GM19239 (cell line): ENCODE measurements around the gene IMPDH1.
"Not testable (repeated sequence)": the region's sequence is repeated elsewhere in the genome, so short reads cannot be mapped to it uniquely, and the experiment has no call there.

Experiments used
- DNase-seq: peaks from one replicate; pipeline ENCODE4 v3.0.0; 2011; ENCODE audit warnings: low spot score; ENCODE audit not compliant: insufficient read length
- FAIRE-seq: peaks from 2 replicates; lab custom pipeline; 2011; peaks lifted over from hg19 to GRCh38; lab: Jason Lieb, UNC

Gene IMPDH1

GRCh38 chr7:128409596-128410450 is at the start of gene IMPDH1:
Gene IMPDH1, minus strand, starts transcription at chr7:128409982. Its CDS starts 81 bp downstream, at chr7:128409901.
- DNase-seq (peak; percentile 94), FAIRE-seq (peak; percentile 60)

DNA sequence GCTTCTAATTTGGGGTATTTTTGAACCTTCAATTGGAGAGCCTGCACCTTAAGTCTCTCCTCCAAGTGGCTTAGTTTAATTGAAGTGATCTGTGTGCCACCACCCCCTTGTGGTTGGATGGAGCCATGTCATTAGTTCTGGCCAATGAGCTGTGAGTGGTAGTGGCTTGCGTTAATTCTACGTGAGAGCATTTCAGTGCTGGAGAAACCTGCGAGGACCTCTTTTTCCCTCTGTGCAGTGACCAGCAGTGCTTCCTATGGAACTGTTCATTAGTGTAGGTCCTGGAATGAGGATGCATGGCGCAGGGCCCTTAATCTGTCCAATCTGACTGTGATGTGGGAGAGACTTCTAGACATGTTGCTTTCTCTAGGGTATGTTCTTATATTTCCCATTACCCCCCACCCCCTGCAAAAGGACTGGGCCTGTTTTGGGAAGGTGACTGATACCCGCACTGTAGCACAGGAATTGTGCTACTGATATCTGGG is 49.7 kb upstream of the IMPDH1 start:
- FAIRE-seq, result peak; percentile 65
- DNase-seq, result peak; percentile 45

- FAIRE-seq (no peak), DNase-seq (no peak)
These were observed 49.2 kb upstream of the IMPDH1 start for GRCh38 chr7:128458956-128459355.

DNA sequence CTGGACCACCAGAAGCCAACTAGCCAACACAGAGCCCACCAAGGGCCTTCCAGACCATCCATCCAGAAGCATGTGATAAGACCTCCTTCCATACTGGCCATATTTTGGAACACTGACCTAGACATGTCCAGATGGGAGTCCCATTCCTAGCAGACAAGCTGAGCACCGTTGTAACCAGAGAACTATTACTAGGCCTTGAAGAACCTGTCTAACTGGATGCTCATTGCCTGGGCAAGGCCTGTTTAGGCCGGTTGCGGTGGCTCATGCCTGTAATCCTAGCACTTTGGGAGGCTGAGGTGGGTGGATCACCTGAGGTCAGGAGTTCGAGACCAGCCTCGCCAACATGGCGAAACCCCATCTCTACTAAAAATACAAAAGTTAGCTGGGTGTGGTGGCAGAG is 47.6 kb upstream of the IMPDH1 start:
- not testable (repeated sequence) for DNase-seq, FAIRE-seq

DNA sequence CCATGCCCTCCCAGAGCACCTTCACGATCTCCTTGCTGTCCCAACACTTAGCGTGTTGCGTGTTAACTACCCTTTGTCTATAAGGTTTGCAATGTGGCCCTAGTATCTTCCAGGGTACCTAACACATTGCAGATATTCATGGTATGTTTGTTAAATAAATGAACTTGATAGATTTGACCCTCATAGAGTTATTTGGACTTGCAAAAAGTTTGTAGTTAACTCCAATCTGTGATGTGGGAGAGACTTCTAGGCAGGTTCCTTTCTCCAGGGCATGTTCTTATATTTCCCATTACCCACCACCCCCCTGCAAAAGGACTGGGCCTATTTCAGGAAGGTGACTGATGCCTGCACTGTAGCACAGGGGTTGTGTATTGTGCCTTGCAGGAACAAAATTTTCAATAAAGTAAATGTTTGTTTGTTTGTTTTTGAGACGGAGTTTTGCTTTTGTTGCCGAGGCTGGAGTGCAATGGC is 46.5 kb upstream of the IMPDH1 start:
- FAIRE-seq (peak; percentile 42), DNase-seq (no peak)

DNA sequence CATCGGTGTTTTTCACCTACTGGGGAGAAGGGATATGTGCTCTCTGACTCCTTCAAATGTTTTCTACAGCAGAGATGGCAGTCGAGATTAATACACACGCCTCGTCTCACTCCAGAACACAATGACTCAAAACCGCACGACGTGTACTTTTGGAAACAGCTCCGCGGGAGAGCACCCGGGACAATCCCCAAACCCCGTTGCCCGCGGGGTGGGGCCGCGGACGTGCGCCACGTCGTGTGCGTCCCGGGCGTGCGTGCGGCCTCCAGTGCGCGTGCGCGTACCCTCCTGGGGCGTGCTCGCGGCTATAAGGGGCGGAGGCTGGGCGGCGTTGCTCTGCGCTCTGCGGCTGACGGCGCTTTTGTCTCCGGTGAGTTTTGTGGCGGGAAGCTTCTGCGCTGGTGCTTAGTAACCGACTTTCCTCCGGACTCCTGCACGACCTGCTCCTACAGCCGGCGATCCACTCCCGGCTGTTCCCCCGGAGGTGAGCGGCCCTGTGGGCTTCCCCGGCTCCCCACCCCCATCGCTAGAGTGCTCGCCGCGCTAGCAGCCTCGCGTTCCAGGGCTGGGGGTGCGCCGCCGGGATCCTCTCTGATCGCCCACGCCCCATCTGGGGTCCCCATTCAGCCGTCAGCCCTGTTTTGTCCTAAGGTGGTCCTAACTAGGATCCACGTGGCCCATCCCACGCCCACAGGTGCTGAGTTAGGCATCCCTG is 45.9 kb upstream of the IMPDH1 start, which contains the start of gene HILPDA:
HILPDA (plus strand) TSS at position 336 of the 712 bp plus-strand sequence. CDS start 1,391 bp downstream, outside the sequence.
- FAIRE-seq (peak; percentile 82), DNase-seq (peak; percentile 85)

DNA sequence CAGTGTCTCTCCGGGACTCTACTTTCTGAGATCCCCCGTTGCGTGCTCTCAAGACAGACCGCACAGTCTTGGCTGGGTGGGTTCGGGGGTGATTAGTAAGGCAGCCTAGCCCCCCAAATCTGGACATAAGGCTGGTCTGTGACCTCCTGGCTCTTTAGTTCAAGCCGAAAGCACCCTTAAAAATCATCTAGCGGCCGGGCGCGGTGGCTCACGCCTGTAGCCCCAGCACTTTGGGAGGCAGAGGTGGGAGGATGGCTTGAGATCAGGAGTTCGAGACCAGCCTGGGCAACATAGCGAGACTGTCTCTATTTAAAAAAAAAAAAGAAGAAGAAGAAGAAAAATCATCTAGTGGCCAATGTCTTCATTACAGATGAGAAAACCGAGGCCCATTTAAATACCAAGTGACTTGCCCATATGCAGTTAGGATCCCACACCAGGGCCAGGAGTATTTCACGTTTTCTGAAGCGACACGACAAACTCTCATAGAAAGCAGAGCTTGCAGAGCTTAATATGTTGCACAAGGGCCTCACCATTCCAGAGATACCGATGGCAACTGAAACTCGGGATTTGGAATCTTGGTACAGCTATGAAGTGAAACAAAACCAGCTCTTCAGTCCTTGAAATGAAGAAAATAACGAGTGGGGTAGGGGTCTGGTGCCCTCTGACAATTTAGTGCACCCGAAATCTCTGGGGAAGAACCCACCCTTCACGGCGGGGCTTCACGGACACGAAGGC is 45.2 kb upstream of the IMPDH1 start:
- FAIRE-seq (no peak), DNase-seq (no peak)

GRCh38 chr7:128453836-128454804 is 44.3 kb upstream of the IMPDH1 start:
- DNase-seq (no peak), FAIRE-seq (no peak)

- FAIRE-seq, result no peak
- DNase-seq, result no peak
These were observed 42.8 kb upstream of the IMPDH1 start for GRCh38 chr7:128452552-128452951.

DNA sequence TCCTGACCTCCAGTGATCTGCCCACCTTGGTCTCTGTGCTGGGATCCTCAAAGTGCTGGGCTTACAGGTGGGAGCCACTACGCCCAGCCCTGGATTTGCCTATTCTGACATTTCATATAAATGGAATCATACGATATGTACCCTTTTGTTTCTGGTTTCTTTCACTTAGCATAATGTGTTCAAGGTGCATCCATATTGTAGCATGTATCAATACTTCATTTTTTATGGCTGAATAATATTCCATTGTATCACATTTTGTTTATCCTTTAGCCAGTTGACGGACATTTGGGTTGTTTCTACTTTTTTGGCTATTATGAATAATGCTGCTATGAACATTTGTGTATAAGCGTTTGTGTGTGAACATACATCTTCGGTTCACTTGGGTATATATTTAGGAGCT is 41.1 kb upstream of the IMPDH1 start:
- DNase-seq (no peak), FAIRE-seq (no peak)

DNA sequence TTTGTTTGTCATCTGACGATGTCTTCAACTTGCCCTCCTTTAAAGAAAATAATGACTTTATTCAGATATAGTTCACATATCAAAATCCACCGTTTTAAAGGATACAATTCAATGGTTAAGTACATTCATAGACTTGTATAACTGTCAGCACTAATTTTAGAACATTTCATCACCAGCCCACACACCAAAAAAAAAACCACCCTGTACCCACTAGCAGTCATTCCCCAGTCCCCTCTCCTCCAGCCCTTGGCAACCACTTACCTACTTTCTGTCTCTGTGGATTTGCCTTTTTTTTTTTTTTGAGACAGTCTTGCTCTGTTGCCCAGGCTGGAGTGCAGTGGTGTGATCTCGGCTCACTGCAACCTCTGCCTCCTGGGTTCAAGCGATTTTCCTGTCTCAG is 40.6 kb upstream of the IMPDH1 start:
- FAIRE-seq (no peak), DNase-seq (no peak)

- DNase-seq, result no peak
- no peak for FAIRE-seq
These were observed 39.0 kb upstream of the IMPDH1 start for GRCh38 chr7:128448751-128449302.

DNA sequence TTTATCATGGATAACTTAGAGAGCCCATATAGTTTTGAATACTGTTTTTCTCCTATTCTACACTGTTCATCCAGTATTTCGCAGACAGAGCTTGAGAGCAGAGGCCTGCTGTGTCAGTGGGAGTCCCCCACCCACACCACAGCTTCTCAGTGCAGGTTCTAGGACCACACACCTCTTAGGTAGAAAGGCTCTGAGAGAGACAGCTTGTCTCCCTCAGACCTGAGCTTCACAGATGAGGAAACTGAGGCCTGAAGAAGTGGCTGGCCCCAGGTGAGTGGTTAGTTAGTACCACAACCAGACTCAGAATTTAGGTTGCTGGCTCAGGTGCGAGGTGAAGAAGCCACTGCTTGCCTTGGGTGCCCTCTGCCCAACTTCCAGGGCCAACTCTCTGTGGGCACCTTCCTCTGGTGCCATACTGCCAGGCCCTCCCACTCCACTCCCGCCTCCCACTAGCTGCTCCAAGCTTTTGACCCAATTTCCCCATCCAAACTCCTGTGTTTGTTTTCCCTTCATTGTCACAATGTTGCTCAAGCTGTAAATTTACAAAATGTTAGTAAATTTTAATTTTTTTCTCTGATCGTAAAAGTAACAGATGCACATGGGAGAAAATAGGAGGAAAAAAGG is 38.3 kb upstream of the IMPDH1 start:
- DNase-seq (no peak), FAIRE-seq (no peak)

GRCh38 chr7:128446306-128446705 is 36.5 kb upstream of the IMPDH1 start:
- no peak for DNase-seq
- no peak for FAIRE-seq

- FAIRE-seq, result no peak
These were observed 34.2 kb upstream of the IMPDH1 start for GRCh38 chr7:128443831-128444600.

DNA sequence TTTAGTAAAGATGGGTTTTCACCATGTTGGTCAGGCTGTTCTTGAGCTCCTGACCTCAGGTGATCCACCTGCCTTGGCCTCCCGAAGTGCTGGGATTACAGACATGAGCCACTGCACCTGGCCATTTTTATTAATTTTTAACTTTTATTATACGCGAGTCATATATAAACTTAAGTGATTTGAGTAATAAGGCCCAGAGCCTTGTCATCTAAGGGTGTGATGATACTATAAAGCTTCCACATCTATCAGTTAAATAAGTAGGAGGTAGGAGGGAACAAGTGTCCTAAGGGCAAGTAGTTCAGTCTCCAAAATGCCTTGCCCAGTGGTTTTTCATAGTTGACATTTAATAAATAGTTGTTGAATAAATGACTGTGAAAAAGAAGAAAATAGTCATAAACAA is 32.6 kb upstream of the IMPDH1 start:
- FAIRE-seq (no peak), DNase-seq (no peak)

More at GRCh38 chr7:128443831-128444600, 34.2 kb upstream of the IMPDH1 start:
- no peak for DNase-seq

DNA sequence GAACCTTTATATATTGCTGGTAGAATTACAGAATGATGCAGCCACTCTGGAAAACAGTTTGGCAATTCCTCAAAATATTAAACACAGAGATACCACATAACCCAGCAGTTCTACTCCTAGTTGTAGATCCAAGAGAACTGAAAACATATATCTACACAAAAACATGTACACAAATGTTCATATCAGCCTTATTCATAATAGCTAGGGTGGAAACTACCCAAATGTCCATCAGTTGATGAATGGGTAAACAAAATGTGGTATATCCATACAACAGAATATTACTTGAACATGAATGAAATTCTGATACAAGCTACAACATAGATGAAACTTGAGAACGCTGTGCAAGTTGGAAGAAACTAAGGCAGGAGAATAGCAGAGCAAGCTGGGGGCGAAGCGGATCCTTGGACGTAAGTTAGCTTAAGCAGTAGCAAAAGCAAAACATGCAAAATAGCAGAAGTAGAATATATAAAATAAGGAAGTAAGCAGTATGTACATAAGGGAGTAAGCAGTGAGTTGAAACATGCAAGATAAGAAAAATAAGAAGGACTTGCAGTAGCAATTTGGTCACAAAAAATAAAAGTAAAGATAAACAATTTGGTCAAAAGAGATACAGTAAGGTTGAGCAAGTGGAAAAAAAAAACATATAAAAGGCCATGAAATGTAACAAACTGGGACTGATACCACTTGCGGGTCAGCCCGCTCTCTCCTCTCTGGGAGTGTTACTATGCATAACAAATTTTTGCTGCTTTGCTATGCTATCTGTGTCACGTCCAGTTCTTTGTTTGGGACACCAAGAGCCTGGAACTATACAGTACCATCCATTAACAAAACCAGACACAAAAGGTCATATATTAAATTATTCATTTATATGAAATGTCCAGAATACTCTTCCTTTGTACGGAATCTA is 27.9 kb upstream of the IMPDH1 start:
- DNase-seq (no peak), FAIRE-seq (peak; percentile 66)
